Activated CD4-positive, alpha-beta T cell treated with anti-CD3 and anti-CD28 coated beads, Interleukin-2, amount 50 U/mL, for 4 hours (primary cell): Measurements from ENCODE around the gene TUBA3E.
"Not testable (repeated sequence)": the region's sequence is repeated elsewhere in the genome, so short reads cannot be mapped to it uniquely, and the experiment has no call there.

Source experiments
- DNase-seq, 2 experiments: peaks; one replicate each; pipeline ENCODE4 v3.0.0-alpha.2; 2020

TUBA3E gene

DNA sequence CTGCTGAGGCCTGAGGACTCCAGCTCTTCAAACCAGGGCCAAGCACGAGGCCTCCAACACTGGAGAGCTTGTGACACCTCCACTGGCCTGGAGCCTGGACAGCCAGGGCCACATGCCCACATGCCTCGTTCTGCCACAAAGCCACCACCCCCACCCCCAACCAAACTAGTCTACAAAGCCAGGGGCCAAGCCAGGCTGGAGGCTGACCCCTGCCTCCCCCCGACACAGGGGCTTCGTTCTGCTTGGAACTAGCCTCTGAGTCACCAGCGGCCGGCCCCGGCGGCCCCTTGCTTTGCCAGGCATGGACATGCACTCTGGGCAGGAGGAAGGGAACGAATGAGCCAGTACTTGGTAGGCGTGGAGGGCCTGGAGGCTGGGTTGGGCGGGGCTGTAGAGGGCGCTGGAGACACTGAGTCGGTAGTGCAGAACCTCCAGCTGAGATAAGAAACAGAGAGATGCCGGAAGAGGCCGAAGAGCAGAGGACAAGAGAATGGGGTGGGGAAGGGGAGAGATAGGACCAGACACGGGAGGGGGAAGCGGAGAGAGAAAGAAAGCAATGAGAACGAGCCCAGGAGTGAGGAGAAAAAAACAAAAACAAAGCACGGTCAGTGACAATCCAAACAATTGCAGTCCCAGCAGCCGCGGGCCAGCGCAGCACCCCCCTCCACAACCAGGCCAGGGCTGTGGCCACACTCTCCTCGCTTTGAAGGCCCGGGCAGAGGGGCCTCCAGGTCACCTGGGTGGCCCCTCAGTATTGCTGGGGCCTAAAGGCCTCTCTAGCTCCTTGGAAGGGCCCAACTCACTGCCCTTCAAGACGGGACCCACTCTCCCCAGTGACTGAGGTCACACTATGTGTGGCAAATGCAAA lies 37.2 kb downstream of the TUBA3E start:
- DNase-seq = not testable (repeated sequence)

DNA sequence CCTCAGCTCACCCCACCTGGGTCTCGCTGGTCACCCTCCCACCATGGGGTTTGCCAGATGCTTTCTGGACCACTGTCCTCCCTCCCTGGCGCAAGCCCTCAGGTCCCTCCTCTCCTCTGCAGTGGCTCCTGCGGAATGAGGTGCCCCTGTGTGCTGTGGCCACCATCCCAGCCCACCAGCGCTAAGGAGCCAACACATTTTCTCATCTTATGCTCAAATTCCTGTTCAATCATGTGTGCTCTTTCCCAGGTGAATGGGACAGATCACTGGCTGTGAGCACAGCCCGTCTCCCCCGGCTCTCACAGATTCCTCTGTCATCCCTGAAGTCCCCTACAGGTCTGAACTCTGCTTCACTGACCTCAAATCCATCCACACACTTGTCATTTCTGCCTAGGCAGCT lies 38.1 kb downstream of the TUBA3E start:
- no peak for DNase-seq

DNA sequence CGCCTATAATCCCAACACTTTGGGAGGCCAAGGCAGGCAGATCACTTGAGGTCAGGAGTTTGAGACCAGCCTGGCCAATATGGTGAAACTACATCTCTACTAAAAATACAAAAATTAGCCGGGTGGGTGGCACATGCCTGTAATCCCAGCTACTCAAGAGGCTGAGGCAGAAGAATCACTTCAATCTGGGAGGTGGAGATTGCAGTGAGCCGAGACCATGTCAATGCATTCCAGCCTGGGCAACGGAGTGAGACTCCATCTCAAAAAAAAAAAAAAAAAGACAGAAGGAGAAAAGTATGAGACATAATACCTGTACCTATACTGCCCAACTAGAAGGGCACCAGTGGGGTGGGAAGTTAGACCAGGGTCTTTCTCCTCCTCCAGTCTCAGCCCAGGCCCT lies 38.9 kb downstream of the TUBA3E start:
- DNase-seq = not testable (repeated sequence)

DNA sequence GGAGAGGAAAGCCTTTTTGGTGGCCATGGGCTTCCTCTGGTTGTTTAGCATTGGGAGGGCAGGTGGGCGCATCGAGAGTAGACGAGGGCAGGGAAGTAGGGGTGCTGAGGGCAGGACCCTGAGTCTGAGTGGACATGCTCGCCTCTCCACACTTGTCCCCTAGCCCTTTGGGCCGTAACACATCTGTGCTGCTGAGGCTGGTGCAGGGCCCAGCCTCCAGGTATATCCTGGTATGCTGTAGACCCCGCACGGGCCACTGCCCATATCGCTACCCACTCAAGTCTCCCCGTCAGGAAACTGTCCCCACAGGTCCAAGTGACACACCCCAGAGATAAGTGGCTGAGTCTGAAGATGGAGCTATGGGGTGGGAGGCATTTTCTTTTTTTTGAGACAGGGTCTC lies 39.6 kb downstream of the TUBA3E start:
- no peak for DNase-seq

DNA sequence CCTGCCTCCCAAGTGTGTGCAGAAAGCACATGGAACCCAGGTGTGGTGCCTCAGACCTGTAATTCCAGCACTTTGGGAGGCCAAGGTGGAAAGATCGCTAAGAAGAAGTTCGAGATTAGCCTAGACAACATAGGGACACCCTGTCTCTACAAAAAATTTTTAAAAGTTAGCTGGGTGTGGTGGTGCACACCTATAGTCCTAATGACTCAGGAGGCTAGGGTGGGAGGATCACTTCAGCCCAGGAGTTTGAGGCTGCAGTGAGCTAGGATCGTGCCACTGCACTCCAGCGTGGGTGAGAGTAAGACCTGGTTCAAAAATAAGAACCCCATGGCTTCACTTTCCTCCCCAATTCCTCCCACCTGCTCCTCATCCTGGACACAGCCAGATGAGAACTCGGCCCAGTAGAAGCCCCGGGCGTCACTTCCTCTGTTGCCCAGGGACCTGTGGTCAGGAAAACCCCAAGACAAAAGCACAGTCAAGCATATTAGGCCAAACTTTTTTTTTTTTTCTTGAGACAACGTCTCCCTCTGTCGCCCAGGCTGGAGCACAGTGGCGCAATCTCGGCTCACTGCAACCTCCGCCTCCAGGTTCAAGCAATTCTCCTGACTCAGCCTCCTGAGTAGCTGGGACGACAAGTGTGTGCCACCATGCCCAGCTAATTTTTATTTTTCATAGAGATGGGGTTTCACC lies 40.3 kb downstream of the TUBA3E start:
- not testable (repeated sequence) for DNase-seq

DNA sequence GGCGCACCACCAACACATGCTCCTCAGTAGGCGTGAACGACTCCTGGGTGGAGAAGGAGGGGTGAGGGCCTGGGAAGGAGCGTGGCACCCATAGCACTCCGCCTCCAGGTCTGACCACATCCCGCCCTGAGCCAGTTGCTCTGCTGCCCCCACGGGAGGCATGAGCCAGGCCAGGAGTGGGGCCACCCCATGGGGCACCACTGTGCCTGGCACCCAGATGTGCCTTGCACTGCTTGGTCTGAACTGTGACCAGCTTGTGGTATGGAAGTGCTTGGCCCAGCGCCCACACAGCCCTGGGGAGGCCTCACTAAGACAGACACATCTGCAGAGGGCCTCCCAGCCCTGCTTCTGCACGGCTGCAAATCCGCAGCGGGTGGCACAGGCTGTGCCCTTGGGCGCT lies 40.9 kb downstream of the TUBA3E start:
- DNase-seq = not testable (repeated sequence)

DNA sequence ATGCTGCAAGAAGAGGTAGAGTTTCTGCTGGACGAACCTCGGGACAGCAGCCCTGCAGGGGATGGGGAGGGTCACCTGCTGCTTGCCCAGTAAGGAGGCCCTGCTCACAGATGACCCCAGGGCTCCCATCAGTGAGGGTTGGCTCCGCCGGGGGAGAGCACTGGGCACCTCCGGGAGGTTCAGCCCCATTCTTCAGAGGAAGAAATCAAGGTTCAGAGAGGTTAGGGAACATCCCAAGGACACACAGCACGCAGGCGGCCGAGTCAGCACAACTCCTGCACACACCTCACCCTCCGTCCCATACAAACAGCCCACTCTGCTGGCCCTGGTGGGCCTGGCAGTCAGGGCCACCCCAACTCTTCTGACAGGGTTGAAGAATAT lies 41.6 kb downstream of the TUBA3E start:
- no peak for DNase-seq

DNA sequence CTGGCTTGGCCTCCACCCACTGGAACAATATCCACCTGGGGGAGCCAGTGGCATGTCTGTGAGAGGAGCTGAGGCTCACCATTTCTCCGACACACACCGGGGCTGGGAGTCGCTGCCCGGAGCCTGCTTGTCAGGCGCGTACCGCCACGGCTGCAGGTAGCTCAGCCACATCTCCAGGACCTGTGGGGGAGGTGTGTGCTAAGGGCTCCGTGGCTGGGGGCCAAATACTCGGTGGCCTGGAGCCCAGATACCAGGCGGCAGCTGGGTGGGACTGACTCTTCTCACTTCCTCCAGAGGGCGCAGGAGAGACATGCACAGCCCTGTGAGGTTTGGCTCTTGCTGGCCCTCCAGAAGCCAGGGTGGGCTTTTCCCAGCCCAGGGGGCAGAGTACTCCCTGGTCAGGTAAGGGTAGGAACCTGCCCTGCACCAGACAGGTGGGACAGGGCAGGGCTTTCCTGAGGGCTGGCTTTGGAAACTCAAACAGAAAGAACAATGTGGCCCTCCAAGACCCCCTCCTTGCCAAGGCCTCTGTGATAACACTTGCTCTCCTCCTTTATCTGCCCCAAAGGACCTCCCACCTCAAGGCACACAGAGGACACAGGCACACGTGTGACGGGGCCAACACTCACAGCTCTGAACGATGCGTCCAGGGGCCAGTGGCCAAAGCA lies 42.1 kb downstream of the TUBA3E start:
- DNase-seq = not testable (repeated sequence)

DNA sequence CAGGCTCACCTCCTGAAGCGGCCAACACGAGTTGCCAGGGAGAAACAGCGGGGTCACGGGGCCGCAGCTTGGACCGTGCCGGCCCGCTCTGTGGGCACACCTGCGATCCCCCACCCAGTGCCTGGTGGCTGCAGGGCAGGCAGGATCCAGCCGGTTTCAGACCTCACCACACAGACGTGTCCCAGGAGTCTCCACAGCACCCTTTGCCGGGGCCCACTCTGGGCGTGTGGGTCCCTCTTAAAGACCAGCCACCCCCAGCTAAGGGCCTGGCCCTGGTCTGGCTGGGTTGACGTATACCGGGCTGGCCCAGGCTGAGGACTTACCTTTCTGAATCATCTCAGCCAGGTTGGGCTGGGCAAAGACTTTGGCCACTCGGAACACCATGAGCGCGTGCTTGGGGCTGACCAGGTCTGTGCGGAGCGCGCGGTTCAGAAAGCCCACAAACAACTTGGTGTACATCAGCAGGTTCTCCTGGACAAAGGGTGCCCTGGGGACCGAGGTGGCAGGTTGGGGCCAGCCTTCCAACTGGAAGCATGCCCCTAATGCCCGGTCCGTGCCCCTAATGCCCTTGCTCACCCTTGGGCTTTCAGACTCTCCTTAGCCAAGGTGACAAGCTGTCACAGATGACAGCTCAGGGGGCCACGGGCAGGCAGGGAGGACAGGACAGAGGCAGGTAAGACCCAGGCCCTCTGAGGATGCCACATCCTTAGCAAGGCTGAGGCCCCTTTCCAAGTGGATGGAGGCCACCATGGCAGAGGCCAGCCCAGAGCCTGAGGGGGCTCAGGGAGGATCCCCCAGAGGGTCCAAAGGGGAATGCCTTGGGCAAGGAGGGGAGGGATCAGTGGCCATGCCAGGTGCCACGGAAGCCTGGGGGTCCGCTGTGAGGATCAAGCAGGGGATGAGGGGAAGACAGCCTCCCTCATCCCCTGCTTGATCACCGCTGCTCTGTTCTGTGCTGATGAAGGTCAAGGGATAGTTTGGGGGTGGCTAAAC lies 43.2 kb downstream of the TUBA3E start:
- no peak for DNase-seq

DNA sequence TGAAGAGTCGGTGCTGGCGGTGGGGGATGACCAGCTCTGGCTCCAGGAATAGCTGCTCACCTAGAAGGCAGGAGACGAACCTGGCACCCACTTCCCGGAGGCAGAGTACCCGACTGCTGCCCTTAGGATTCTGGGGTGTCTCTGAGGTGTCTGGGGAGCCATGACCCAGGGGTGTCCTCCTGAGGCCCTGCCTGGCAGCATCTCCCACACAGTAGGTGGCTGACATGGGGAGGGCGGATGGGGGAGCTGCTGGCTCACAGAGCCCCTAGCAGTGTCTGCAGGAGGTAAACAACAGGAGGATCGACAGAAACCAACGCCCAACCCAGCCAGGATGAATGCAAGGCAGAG lies 43.8 kb downstream of the TUBA3E start:
- DNase-seq = not testable (repeated sequence)

DNA sequence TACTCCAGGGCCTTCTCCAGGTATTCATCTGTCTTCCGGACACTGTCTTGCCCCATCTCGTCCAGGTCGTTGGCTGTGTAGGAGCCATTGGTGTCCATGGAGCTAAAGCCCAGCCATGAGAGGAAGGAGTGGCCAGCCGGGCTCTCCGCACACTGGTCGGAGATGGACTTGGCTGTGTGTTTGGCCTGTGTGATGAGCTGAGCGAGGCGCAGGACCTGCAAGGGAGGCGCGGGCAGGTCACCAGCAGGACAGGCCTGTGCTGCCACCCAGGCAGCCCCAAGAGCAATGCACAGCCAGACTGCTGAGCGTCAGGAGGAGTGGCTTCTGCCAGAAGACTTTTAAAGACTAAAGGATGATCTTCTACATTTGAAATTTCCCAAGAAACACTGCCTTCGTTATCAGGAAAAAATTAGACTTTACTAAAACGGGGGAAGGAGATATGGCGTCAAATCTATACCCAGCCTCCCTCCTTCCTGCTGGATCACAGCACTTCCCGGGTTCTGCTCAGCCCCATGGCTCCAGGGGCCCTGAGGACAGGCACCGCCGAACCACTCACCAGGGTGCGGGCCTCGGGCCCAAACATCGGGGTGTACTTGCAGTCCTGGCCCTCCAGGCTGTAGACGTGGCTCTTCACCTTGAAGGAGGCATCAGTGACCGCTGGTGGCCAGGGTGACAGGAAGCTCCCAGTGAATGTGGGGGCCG lies 44.4 kb downstream of the TUBA3E start:
- not testable (repeated sequence) for DNase-seq

DNA sequence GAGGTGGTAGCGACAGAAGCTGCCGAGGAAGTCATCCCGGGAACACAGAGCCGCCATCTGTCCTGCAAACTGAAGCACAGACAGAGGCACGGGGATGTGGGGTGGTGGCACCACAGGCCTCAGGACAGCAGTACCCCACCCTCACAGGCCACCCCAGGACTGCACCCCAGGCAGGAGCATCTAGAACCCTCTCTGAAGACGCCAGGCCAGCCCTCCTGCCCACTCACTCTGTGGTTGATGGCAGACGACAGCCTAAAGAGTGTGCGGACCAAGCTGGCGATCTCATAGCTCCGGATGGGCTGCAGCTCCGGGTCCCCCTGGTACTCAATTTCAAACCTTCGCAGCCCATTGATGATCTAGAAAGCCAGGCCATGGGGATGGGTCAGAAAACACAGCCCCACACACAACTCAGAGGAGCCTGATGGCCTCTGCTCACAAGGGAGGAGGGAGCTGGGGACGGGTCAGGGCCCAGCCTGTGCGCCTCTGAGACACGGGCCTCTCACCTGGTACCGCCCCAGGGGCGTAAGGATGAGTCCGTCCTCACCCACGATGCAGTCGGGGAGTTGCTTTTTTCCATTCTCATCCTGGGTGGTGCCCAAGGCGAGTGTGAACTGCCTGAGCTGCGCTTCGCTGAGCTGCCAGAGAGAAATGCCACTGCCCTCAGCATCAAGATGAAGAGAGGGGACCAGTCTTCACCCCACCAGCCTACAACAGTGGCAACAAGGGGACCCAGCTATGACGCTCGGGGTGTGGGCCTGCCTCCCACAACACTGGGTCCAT lies 45.2 kb downstream of the TUBA3E start:
- DNase-seq = no peak

DNA sequence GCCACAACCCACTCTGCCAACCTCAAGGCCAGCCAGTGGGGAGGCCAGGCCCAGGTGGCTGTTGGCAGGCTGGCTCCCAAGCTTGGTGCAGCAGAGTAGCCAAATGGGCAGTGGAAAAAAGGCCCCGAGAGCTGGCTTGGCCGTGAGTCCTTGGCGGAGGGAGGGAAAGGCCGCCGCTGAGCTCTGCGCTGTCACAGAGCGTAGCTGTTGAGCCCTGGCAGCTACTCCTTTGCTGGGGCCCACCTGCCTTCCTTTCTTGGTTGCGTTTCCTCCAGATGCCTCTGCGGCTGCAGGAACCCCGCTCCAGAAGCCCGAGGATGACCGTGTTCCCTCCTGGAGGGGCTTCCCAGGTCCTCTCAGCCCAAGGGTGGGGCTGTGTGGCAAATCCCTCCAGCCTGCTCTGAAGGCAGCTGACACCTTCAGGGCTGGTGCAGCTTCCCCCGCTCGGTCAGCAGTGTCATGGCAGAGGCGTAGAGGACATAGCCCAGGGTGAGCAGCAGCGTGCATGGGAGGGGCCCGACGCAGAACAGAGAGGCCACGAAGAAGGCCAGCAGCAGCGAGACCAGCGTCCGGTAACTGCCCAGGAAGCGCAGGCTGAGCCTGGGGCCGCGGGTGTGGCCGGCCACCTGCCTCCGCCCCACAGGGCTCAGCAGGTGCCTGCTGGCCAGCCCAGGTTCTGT lies 46.0 kb downstream of the TUBA3E start:
- not testable (repeated sequence) for DNase-seq

DNA sequence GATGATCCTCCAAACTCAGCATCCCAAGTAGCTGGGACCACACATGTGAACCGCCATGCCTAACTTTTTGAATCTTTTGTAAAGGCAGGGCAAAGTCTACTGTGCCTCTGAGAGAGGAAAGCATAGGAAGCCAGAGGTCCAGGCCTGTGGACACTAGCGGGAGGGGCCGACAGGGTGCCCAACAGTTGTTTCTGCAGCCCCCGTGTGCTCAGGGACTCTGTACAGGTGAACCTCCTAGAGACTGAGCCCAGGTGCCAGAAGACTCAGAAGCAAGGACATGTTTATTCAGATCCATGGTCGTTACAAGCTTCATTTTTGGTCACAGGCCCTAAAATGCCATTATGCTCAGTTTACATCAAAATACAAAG lies 47.1 kb downstream of the TUBA3E start:
- DNase-seq = not testable (repeated sequence)

DNA sequence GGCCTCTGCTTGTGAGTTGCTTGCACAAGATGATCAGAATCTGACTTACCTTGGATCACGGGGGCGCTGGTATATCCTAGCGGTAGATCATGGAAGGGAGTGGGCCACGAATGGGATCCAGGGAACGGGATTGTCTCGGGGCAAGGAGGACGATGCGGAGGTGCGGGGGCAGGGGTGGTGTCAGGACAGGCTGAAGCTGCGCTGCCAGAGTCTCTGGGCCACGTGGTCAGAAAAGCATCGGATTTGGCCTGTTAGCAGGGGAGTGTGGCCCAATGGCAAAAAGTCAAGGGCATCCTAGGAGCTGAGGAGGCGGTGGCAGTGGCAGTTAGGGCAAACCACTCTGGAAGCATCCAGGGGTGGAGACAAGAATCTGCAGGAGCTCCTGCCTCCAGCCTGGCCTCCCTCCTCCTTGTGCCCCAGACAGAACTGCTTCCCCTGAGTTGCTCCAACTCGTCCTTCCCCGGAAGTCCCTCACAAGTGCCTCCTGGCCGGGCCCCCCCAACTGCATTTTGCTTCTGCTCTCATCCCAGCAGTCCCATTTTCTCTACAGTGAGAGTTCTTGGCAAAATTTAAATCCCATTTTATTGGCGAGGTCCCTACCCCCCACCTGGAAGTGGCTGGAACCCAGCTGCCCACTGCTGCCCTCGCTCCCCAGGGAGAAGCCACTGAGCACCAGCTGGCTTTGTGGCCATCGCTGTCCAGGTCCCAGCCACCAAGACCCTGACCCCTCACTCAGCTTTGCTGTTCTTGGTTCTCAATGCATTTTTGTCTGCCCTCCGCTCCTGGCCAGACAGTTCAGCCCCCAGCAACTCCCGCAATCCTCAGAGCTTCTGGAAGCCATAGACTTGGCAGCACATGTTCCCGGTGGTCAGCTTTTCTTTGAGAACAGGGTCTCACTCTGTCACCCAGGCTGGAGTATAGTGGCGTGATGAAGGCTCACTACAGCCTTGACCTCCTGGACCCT lies 47.8 kb downstream of the TUBA3E start:
- no peak for DNase-seq

DNA sequence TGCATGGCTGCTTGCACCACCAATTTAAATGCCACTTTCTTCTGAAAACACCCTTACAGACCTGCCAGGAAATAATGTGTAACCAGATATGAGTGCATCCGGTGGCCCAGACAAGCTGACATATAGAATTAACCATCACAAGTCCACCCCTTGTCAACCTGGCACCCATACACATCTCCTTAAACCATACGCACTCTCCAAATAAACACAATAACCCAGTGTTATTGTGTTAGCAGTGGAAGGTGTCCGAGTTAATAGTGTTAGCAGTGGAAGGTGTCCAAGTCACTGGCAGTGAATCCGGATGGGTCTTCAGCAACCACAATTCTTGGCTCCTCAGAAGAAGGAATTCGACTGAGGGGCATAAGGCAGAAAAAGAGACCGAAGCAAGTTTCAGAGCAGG lies 49.7 kb downstream of the TUBA3E start:
- DNase-seq = not testable (repeated sequence)

DNA sequence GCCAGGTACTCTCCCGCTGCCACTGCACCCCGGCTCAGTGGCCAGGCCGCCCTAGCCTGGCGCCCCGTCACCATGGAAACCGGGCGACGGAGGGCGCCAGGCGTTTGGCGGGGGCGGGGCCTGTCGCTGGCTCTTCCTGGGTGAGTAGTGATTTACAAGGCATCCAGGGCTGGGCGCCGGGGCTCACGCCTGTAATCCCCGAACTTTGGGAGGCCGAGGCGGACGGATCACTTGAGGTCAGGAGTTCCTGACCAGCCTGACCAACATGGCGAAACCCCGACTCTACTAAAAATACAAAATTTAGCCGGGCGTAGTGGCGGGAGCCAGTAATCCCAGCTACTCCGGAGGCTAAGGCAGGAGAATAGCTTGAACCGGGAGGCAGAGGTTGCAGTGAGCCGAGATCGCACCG lies 53.2 kb downstream of the TUBA3E start, which contains the start of gene CCDC74B:
Gene CCDC74B (minus strand): TSS at position 107 of the 409 bp plus-strand sequence. CDS start 116 bp downstream, outside the sequence.
- DNase-seq = peak; percentile 40 to 45

DNA sequence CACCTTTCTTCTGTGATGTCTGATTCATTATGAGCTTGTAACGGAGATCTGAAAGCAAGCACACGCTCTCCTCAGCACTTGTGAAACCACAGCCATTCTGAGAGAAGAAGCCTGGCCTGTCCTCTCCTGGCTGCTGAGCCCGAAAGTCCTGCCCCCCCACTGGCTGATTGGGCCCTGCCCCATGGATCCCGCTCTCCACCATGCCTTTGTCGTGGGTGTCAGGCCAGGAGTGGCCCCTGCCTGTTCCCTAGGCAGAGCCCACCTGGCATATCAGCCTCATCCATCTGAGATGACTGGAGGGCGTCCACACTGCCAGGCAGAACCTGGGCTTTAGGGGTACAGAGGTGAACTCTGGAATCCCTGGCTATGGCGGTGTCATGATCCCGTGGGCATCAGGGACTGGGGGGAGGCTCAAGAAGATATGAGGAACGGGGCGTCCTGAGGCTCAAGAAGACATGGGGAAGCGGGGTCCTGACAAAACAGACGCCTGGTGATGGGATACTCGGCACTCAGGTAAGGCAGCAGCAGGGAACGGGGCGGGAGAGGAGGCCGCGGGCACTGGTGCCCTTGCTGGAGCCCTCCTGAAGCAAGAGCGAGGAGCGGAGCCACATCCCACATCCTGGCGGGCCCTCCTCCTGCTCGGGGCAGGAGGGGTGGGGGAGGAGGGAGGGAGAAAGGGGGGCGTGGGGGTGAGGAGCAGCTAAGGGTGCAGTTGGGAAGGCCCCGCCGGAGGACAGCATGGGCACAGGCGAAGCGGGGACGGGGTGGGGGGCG lies 54.8 kb downstream of the TUBA3E start:
- DNase-seq = not testable (repeated sequence)
